CD14-positive monocyte (primary cell): ENCODE results near the gene TOP3A. TPM values are rescaled to one million over a fixed set of nuclear protein-coding genes. Genes with fewer than 3 reads are reported as not detected.
"Not testable (repeated sequence)": the region's sequence is repeated elsewhere in the genome, so short reads cannot be mapped to it uniquely, and the experiment has no call there.

Experiments
- DNase-seq, 3 donors: peaks; one replicate each; pipeline ENCODE4 v3.0.0-alpha.2; 2011 to 2022
- H2AFZ ChIP-seq: 2 replicates; pipeline ENCODE4 v1.6.0; 2012; ENCODE audit warnings: mild to moderate bottlenecking, low read depth, low read length, inconsistent platforms; ENCODE audit not compliant: insufficient read depth, poor library complexity, severe bottlenecking
- H3K27ac ChIP-seq, 2 donors: 1 replicate in 1 of 2; 2 replicates in 1 of 2; pipeline ENCODE4 v1.5.1; 2012 to 2013; ENCODE audit warnings: low read length in 2 of 2, control low read depth in 1 of 2, inconsistent platforms in 1 of 2, low read depth in 1 of 2, mild to moderate bottlenecking in 1 of 2
- H3K27me3 ChIP-seq, 2 donors: one replicate each; pipeline versions ENCODE4 v1.6.0 to v1.6.1; 2011 to 2013; ENCODE audit warnings: low read length in 2 of 2; ENCODE audit not compliant: control insufficient read depth in 2 of 2, insufficient read depth in 2 of 2
- H3K36me3 ChIP-seq, 2 donors: replicated peaks in 1 of 2; 1 replicate in 1 of 2; 2 replicates in 1 of 2; pipeline versions ENCODE4 v1.5.1 to v1.6.1; 2012 to 2013; ENCODE audit warnings: low read length in 2 of 2, control low read depth in 1 of 2, inconsistent platforms in 1 of 2, mild to moderate bottlenecking in 1 of 2; ENCODE audit not compliant: insufficient read depth in 2 of 2, control insufficient read depth in 1 of 2
- H3K4me1 ChIP-seq, 2 donors: 1 replicate in 1 of 2; 2 replicates in 1 of 2; pipeline versions ENCODE4 v1.5.1 to v1.6.1; 2012 to 2013; ENCODE audit warnings: low read length in 2 of 2, control low read depth in 1 of 2, inconsistent platforms in 1 of 2, mild to moderate bottlenecking in 1 of 2, moderate library complexity in 1 of 2; ENCODE audit not compliant: insufficient read depth in 2 of 2, control insufficient read depth in 1 of 2
- H3K4me2 ChIP-seq: replicated peaks from 2 replicates; pipeline ENCODE3; 2012; ENCODE audit warnings: low read length, moderate library complexity, mild to moderate bottlenecking; ENCODE audit not compliant: poor library complexity, severe bottlenecking; ENCODE audit errors: extremely low read depth
- H3K4me3 ChIP-seq, 3 experiments: fragments of 200-600 bp in 1 of 3; sonication (generic) in 1 of 3; replicated peaks in 1 of 3; 1 replicate in 2 of 3; 2 replicates in 1 of 3; pipeline ENCODE4 v1.5.1; 2011 to 2013; ENCODE audit warnings: low read length in 3 of 3, mild to moderate bottlenecking in 3 of 3, control low read depth in 2 of 3, low read depth in 2 of 3, inconsistent platforms in 1 of 3, moderate library complexity in 1 of 3
- H3K79me2 ChIP-seq: 2 replicates; pipeline ENCODE4 v1.6.0; 2012; ENCODE audit warnings: mild to moderate bottlenecking, control low read depth, inconsistent platforms, low read length, moderate library complexity; ENCODE audit not compliant: insufficient read depth
- H3K9ac ChIP-seq: 2 replicates; pipeline ENCODE4 v1.6.0; 2017; ENCODE audit warnings: low read length, mild to moderate bottlenecking; ENCODE audit not compliant: insufficient read depth, poor library complexity, severe bottlenecking
- H3K9me3 ChIP-seq, 2 donors: replicated peaks in 1 of 2; 1 replicate in 1 of 2; 2 replicates in 1 of 2; pipeline versions ENCODE4 v1.5.1 to v1.6.1; 2012 to 2013; ENCODE audit warnings: low read length in 2 of 2, control low read depth in 1 of 2; ENCODE audit not compliant: control insufficient read depth in 1 of 2, insufficient read depth in 1 of 2
- H4K20me1 ChIP-seq: 2 replicates; pipeline ENCODE4 v1.6.0; 2012; ENCODE audit warnings: mild to moderate bottlenecking, low read length, control low read depth, moderate library complexity; ENCODE audit not compliant: insufficient read depth
- H3K27ac Mint-ChIP-seq, 7 donors: one replicate each; pipeline ENCODE4 v1.8.0; 2020; ENCODE audit warnings: mild to moderate bottlenecking in 7 of 7, mixed read lengths in 7 of 7, moderate library complexity in 6 of 7, inconsistent platforms in 2 of 7
- H3K27me3 Mint-ChIP-seq, 3 donors: one replicate each; pipeline ENCODE4 v1.8.0; 2021 to 2022; ENCODE audit warnings: low read depth in 3 of 3, mild to moderate bottlenecking in 3 of 3, mixed read lengths in 3 of 3, moderate library complexity in 3 of 3, inconsistent platforms in 1 of 3
- H3K36me3 Mint-ChIP-seq, 2 donors: one replicate each; pipeline ENCODE4 v1.8.0; 2020; ENCODE audit warnings: mixed read lengths in 2 of 2, inconsistent platforms in 1 of 2, mild to moderate bottlenecking in 1 of 2
- H3K4me1 Mint-ChIP-seq: one replicate; pipeline ENCODE4 v1.8.0; 2020; ENCODE audit warnings: mild to moderate bottlenecking, mixed read lengths
- H3K4me3 Mint-ChIP-seq, 2 donors: one replicate each; pipeline ENCODE4 v1.8.0; 2020; ENCODE audit warnings: mild to moderate bottlenecking in 2 of 2, mixed read lengths in 2 of 2, moderate library complexity in 1 of 2
- H3K9me3 Mint-ChIP-seq, 7 donors: one replicate each; pipeline ENCODE4 v1.8.0; 2020 to 2022; ENCODE audit warnings: mixed read lengths in 7 of 7, mild to moderate bottlenecking in 6 of 7, moderate library complexity in 6 of 7, inconsistent platforms in 2 of 7
- WGBS: methylation state at CpG from one replicate; pipeline ENCODE4 v1.1.5; 2013; ENCODE audit warnings: missing lambda C conversion rate; ENCODE audit not compliant: insufficient coverage; 5-methylcytosine and 5-hydroxymethylcytosine counted together
- intact Hi-C, 2 donors: fragments of 100-400 bp; cut with micrococcal nuclease; formaldehyde crosslinking; loops; one replicate each; pipeline versions ENCODE4 v1.15.0 to v1.15.1; 2023
- polyA plus RNA-seq, 3 donors: library from polyadenylated mRNA; depleted of rRNA in 1 of 3; unstranded in 2 of 3; stranded (reverse) in 1 of 3; fragments of 300-500 nt in 2 of 3; fragments of >200 nt in 1 of 3; fragmentation: Illumina TruSeq in 2 of 3; gene quantifications; 1 replicate in 2 of 3; 2 replicates in 1 of 3; pipeline ENCODE4 v1.2.3, GENCODE V29; 2012 to 2021
- TF ChIP-seq, protein P1 (sequence below): fragments of 200-600 bp; IDR thresholded peaks from one replicate; pipeline ENCODE4 v1.8.0; 2022; ENCODE audit warnings: antibody characterized with exemption, mild to moderate bottlenecking

The TOP3A gene
- polyA plus RNA-seq, 3 donors: 15.2 to 25.6 (median 22.3) TPM

DNA sequence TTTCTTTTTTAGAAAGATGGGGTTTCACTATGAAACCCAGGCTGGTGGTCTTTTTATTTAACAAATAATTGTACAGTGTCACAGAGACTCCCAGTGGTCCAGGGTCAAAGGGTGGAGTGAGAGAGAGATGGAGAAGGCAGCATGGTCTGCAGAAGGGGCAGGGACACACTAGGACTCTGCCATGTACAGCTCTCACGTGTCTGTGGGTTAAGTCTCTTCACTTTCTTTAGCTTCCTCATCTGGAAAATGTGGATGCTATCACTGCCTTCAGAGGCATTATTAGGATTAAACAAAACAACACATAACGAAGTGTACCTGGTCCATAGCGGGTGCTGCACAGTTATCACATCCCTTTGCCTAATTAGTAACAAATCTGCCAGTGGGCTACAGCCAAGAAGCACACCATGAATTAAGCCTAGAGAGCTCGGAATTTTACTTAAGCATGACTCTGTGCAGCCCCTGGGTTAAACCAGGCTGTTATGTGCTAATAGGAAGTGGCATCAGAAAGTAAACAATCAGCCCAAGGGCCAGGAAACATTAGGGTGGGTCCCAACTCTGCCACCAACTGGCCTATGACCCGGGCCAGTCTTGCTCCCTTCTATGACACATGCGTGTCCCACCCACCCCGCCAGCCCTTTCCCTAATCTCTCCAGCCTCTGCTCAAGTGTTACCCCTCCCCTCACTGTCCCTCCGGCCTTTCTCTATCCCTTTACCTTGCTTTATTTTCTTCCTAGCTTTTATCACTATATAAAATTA lies 13.9 kb downstream of the TOP3A start:
- Histone ChIP-seq H3K4me1 (peaks cover 62 to 70% of the 10 kb centered on the region in 2 donors), H3K36me3 (peaks cover 31 to 54% of the 10 kb centered on the region in 2 donors), H3K9ac (peak overlapping the region; percentile 13), H3K4me3 (peak overlapping the region in 2 of 3 experiments; percentile 4 to 59), H4K20me1 (no peaks in the 10 kb centered on the region), H3K4me2 (peak overlapping the region; percentile 58), H3K27me3 (no peaks in the 10 kb centered on the region), H3K9me3 (no peaks in the 10 kb centered on the region), H3K79me2 (peaks cover 44% of the 10 kb centered on the region), H3K27ac (peak overlapping the region; percentile 72 to 85), H2AFZ (peak overlapping the region; percentile 55)
- intact Hi-C loops: loop anchor here in 1 of 2 donors (2.0 kb wide), 1 partner anchor 14 kb away; the partner anchor contains the start of genes SMCR8 and TOP3A
- WGBS: 9% methylated on average over 3 of the region's 8 CpGs
- TF ChIP-seq, protein P1, sequence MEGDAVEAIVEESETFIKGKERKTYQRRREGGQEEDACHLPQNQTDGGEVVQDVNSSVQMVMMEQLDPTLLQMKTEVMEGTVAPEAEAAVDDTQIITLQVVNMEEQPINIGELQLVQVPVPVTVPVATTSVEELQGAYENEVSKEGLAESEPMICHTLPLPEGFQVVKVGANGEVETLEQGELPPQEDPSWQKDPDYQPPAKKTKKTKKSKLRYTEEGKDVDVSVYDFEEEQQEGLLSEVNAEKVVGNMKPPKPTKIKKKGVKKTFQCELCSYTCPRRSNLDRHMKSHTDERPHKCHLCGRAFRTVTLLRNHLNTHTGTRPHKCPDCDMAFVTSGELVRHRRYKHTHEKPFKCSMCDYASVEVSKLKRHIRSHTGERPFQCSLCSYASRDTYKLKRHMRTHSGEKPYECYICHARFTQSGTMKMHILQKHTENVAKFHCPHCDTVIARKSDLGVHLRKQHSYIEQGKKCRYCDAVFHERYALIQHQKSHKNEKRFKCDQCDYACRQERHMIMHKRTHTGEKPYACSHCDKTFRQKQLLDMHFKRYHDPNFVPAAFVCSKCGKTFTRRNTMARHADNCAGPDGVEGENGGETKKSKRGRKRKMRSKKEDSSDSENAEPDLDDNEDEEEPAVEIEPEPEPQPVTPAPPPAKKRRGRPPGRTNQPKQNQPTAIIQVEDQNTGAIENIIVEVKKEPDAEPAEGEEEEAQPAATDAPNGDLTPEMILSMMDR: no peak
- Mint-ChIP-seq H3K27ac (peak overlapping the region; percentile 91 to 97 (median 95)), H3K4me1 (peaks cover 67% of the 10 kb centered on the region), H3K27me3 (no peaks in the 10 kb centered on the region), H3K4me3 (peak overlapping the region; percentile 64 to 78), H3K36me3 (peaks cover 42 to 59% of the 10 kb centered on the region in 2 donors), H3K9me3 (no peaks in the 10 kb centered on the region)
- peak; percentile 53 to 71 (median 64) for DNase-seq

DNA sequence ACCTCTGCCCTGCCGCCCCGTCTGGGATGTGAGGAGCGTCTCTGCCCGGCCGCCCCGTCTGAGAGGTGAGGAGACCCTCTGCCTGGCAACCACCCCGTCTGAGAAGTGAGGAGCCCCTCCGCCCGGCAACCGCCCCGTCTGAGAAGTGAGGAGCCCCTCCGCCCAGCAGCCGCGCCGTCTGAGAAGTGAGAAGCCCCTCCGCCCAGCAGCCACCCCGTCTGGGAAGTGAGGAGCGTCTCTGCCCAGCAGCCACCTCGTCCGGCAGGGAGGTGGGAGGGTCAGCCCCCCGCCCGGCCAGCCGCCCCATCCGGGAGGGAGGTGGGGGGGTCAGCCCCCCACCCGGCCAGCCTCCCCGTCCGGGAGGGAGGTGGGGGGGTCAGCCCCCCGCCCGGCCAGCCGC lies 16.7 kb downstream of the TOP3A start:
- not testable (repeated sequence) for H3K9ac ChIP-seq, H3K4me3 Mint-ChIP-seq, H3K4me2 ChIP-seq, H2AFZ ChIP-seq, H3K27me3 Mint-ChIP-seq, H3K27ac ChIP-seq, H3K9me3 ChIP-seq, H4K20me1 ChIP-seq, H3K4me3 ChIP-seq, DNase-seq, H3K9me3 Mint-ChIP-seq, H3K27me3 ChIP-seq
- Mint-ChIP-seq H3K27ac (peak overlapping the region; percentile 62 to 97 (median 90)), H3K4me1 (peaks cover 60% of the 10 kb centered on the region), H3K36me3 (peaks cover 37 to 61% of the 10 kb centered on the region in 2 donors)
- peaks cover 21 to 48% of the 10 kb centered on the region in 2 donors for H3K36me3 ChIP-seq
- 100% methylated on average over 1 of the region's 30 CpGs for WGBS
- H3K4me1 ChIP-seq: peaks cover 54 to 66% of the 10 kb centered on the region in 2 donors
- H3K79me2 ChIP-seq: peaks cover 36% of the 10 kb centered on the region
- intact Hi-C loops: loop anchor here in 1 of 2 donors (5.0 kb wide), 1 partner anchor 41 kb away; the partner anchor contains the start of gene FLII
